Stimulated activated CD8-positive, alpha-beta memory T cell treated with anti-CD3 and anti-CD28 coated beads, Interleukin-12 subunit alpha, Interleukin-12 subunit beta, amount 100 ng/mL, for 24 hours (primary cell): Measurements from ENCODE around the gene SPNS3.

Experiments
- DNase-seq: peaks from one replicate; pipeline ENCODE4 v3.0.0-alpha.2; 2020; ENCODE audit errors: extremely low read depth

The SPNS3 gene

DNA sequence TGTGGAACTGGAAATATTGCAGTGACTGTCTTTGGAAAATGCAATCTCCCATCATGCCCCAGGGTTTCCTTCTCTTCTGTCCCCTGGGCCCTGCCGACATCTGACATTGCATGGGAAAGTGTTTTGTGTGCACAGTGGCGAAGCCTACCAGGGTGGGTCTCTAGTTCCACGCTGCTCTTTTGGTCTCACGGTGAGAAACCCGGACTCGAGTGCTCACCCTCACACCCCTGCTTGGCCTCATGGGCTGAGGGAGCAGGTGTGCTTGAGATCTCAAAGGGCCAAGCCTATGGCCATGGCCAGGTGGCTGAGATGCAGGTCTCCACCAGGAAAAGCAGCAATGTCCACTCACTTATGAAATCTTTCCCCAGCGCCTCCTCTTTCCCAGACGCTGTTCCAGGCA lies 32.0 kb downstream of the SPNS3 start:
- no peak for DNase-seq

DNA sequence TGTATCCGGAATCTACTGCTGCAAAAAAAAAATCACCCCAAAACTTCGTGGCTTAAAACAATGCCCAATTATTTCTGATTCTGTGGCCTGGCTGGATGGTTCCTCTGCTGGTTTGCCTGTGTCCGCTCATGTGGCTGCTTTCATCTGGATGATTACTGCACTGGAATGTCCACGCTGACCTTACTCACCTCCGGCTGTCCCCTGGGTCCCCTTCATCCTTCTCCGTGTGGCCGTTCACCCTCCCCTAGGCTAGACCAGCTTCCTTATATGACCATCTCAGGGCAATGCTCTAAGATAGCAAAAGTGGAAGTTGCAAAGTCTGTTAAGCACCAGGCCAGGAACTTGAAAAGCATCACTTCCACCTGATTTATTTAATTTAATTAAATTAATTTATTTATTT lies 33.5 kb downstream of the SPNS3 start:
- DNase-seq: no peak

DNA sequence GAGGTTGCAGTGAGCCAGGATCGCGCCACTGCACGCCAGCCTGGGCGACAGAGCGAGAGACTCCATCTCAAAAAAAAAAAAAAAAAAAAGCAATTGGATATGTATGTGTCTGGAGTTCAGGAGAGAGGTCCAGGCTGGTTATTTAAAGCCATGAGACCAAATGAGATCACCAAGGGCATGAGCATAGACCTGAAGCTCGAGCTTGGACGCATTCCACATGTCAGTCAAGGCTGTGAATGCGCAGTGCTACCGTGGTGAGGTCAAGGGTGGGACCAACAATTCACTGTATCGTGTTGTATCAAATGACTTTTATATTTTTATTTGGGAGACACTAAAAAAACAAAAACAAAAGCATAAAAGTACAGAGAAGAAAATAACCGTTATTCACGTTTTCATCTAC lies 35.8 kb downstream of the SPNS3 start:
- no peak for DNase-seq

DNA sequence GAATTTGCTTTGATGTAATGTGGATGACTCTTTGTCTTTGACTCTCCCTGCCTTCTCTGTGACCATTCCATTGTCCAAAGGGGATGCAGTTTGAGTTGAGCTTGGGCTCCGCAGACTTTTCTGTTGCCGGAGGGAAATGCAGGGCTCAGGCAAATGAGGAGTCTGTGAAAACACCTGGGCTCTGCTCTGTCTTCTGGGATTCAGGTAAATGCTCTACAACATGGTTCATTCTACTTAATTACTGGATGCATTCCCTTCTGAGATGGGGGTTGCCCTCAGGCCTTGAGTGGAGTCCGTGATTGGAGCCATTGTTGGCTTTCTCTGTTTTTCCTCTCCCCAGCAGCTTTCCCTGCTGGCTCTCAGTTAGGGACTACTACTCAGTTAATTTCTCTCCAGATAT lies 38.5 kb downstream of the SPNS3 start:
- DNase-seq: no peak

DNA sequence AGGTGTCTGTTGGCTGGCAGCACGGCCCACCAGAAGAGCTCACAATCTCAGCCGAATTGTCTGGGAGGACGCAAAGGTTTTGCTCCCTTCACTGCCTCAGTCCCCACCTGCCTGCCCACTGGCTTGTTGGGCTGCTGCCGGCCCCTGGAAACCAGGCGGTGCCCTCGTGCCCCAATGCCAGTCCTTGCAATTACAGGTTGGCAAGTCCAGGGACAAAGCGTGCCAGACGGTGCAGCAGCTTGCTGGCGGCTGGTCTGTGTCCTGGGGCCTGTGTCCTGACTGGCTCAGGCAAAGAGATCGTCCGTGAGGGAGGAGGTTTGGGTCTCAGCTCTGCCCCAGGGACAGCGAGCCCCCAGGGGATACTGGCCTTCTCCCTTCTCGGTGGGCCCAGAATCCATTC lies 40.4 kb downstream of the SPNS3 start:
- DNase-seq: no peak

DNA sequence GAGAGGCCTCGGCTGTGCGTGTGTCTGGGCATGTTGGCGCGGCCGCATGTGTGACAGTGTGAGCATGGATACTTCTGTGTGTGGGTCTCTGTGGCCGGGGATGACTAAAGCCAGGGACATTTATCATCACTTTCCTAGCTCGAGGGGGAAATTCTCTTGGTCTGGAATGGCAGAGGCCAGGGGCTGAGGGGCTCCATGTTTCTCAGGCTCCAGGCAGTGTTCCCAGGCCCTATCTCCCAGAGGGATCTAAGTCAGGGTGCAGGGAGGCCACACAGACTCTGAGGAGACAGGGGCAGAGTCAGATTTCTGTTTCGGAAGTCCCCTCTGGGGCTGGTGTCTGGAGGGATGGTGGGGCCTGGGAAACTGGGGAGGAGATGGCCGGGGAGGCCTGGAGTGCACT lies 41.3 kb downstream of the SPNS3 start:
- DNase-seq: no peak

DNA sequence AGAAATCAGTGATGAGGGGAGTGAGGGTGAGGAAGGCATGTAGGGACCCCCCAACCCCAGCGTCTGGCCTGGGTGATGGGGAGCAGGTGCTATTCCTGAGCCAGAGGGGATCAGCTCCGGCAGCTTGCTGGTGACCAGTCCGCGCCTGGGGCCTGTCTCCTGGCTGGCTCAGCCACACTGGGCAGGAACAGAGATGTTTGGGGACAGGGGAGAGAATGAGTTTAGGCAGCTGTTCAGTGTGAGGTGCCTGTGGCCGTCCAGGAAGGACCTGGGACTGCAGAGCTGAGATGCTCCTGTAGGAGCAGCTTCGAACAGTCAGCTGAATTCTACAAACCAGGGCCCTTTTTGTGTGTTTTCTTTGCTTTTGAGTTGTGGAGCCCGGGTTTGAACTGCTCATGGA lies 41.7 kb downstream of the SPNS3 start:
- no peak for DNase-seq

DNA sequence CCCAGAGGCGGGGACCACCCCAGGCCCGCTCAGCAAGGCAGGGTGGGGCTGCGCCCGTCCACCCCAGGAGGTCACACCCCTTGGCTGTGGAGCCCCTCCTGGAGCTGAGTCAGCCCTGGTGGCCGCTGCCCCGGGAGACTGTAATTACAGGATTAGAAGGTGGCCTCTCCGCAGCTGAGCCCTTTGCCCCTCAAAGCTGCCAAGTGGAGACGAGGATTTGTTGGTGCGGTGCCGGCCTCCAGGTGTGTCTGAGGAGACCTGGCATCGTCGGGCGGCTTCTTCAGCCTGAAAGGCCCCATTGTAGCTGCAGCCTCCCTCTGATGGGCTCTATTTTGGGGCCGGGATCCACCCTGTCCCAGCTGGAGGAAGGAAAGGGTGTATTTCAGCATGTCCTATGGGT lies 42.3 kb downstream of the SPNS3 start:
- DNase-seq: no peak

DNA sequence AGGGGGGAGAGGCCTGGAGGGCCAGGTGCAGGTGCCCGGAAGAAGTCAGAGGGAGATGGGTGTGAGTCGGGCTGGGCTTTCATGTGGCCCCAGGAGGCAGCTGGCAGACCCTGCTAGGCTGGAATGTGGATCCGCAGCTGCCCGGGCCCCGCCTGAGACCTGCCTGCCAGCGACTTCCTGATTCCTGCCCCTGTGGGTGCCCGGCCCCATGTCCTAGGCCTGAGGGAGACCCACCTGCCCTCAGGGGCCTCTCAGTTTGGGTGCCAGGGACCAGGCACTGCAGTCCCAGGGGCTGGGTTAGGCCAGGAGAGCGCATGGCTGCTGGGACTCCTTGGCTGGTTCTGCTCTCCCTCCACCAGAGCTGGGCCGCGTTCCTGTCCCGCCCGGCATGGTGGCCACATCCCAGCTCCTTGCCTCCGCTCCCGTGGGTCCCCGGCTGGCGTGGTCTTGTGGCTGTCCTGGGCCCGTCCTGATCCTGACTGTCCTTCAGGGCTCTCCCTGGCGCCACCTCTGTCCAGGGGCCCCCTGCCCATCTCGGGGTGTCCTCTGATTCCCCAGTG lies 42.9 kb downstream of the SPNS3 start:
- no peak for DNase-seq

DNA sequence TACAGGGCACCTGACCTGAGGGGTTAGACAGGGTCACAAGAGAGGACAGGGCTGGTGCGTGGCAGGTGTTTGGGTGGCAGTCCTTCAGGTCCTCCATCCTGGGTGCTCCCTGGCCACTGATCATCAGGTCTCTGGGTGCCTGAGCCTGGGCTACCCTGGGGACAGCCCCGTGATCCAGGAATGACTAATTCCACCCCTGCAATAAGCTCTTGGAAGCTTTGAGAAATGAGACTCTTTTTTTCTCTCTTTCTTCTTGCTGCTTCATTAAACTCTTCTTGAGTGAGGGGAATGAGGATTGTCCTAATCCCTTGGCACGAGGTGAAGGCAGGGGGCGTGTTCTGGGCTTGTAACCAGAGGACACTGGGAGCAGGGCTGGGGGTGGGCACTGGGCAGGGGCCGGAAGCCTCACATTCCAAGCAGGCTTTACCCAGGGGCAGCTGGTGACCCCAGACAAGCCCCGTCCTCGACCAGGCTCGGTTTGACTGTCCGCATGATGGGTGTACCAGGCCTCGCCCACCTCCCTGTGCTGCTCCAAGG lies 43.6 kb downstream of the SPNS3 start:
- no peak for DNase-seq

DNA sequence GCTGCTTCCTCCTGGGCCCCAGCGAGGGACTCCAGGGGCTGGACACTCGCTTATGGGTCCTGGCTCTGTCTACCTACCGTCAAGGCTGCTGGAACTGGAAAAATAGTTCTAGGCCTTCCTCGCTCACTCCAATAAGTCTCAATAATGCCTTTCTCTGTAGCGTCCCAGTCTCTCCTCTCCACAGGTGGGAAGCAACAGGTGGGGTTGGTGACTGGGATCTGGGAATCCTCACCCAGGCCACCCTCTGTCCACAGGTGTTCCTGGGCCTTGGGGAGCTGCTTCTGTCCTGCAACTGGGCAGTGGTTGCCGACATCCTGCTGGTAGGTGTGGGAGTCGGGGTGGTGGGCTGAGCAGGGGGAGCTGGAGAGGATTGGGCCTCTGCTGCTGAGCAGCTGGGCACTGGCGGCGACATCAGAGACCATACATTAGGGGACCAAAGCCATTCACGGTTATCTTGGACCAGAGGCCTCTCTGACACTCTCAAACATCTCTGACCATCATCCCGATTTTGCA lies 44.6 kb downstream of the SPNS3 start:
- DNase-seq: no peak

DNA sequence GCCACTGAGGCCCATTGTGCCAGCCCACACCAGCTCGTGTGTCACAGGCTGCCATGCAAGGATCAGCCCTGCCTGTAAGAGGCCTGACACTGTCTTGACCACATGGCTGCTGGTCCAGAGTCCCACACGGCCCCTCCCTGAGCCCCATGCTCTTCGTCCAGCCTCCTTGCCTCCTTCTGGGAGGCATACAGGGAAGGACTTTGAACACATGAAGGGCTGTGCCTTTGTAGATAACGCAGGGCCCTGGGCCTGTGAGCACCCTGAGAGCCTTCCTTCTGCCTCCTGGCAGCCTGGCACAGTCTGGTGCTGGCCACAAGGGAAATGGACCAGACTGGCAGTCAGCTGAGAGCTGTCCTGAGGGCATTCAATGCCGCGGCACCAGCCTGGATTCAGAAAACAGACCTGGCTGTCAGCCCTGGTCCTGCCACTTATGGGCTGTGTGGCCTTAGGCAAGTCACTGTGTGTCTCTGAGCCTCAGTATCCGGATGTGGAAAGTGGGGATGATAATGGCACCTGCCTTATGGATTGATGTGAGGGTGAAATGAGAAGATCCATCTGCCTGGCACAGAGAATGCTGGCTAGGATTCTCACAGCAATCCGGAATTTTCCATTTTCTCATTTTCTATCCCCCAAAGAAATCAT lies 45.7 kb downstream of the SPNS3 start:
- no peak for DNase-seq

DNA sequence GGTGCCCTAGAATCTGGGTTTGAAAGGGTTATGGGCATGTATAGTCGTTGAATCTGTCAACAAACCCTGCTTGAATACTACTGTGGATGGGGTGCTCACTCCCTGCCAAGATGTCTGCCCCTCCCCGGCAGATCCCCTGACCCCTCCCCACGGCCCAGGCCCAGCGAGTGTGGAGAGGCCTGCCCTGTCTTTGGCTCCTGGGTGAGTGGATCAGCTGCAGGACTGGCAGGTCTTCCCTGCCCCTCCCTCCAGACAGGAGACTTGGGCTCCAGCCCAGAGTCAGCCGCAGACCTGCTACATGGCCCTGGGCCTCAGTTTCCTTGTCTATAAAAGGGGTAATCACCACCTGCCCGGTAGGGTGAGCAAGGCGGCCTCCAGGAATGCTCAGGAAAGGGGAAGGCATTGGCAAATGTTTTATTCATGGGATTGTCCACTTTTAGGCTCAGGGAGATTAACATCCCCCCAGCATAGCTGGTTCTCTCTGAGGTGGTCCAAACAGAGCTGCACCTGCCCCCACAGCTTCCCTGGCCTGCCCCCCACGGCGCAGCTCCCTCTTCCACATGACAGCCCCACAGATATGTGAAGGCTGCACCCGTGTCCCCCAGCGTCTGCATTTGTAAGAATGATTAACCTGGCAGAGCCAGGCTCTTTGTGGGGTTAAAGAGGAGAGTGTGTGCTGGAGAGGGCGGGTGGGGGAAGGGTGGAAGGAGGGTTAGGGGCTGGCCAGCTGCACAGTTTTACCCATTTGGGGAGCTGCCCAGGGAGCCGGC lies 46.4 kb downstream of the SPNS3 start:
- no peak for DNase-seq

DNA sequence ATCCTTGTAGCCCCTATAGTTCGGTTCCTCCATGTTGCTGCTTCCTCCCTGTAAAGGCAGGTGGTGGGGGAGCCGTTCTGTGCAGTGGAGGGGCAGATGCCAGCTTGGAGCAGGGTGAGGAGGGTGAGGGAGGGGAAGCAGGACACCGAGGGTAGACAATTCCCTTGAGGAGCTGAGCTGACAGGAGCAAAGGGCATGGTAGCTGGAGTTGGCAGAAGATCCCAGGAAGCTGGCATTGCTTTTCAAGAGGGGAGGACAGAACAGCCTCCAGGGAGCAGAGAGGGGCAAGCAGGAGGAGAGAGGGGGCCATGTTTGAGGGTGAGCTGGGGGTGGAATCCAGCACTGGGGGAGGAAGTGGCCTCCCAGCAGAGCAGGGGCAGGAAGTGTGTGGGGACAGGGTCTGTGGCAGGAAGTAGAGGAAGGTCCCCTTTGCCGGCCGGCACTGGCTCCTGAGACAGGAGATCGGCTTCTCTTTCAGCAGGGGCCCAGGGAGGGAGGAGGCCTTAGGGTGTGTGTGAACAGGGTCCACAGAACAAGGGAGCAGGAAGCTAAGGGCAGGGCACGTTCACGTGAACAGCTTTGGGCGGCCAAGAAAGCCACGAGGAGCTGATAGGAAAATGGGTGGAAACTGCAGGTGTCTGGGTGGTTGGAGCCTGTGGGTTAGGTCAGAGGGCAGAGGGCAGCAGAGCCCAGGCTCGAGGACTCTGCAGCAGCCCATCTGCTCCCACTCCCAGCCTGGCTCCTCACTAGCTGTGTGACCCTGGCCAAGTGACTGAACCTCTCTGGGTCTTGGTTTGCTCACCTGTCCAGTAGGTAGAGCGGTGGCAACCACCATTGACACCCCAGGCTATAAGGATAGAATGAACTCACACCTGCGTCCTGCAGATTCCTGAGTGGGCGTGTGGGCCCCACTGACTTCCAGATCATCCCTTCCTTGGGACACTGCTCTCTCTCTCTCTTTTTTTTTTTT lies 47.5 kb downstream of the SPNS3 start:
- peak; percentile 19 for DNase-seq

DNA sequence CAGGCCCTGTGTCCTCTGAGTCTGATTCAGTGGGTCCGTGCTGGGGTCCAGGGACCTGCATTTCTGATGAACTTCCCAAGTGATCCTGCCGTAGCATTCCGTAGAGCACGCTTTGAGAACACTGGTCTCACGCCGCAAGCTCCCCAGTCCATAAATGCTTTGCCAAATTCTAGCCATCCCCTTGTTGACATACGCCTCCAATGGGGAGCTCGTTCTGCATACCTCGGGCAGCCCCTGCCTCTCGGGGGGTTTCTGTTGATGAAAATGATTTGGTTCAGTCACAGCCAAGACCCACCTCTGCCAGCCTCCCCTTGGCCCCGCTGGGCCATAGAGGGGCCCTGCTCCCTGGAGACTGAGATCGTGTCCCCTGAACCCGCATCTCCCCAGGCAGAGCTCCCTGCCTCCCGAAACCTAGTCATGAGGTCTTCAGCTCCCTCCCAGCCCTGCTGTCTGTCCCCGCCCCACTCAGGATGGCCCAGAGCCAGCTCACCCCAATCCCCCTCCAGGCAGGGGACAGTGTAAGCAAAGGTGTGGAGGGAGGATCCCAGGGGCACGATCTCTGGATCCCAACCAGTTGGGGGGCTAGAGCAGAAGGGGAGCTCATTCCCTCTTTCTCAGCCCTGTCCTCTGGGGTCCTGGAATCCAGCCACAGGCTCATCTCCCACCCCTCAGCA lies 48.7 kb downstream of the SPNS3 start:
- DNase-seq: no peak

DNA sequence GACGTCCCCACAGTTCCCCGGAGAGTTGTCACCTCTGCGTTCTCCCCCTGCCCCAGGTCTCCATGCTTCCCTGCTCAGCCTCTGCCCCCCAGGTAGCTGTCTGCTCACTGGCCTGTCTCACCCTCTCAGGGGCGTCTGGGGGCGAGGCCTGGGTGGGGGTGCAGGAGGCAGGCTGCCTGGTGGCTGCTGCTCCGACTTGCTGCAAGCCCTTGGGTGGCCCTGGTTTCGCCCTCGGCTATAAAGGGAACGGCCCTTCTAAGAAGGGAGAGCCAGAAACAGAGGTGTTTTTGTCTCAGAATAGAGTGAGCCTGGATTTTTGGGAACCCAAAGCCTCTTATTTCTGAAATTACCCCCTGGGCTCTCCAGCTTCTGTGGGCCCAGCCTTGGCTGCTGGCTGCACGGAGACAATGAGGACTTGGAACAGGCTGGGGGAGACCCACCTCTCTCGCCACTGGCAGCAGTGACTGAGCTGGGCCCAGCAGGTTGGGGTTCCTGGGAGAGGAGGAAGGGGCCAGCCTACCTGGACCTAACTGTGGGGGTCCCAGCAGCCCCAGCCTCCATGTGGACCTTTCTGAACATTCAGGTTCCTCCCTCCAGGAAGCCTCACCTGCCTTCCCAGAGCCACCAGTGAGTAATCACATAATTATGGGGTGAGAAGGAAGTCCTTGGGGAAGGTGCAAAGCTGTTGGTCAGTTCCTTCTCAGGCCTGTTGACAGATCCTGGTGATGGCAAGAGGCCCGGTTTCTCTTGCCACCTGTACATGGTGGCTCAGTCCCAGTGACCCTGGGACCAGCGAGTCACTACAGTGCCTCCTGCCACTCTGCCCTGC lies 49.5 kb downstream of the SPNS3 start:
- no peak for DNase-seq

DNA sequence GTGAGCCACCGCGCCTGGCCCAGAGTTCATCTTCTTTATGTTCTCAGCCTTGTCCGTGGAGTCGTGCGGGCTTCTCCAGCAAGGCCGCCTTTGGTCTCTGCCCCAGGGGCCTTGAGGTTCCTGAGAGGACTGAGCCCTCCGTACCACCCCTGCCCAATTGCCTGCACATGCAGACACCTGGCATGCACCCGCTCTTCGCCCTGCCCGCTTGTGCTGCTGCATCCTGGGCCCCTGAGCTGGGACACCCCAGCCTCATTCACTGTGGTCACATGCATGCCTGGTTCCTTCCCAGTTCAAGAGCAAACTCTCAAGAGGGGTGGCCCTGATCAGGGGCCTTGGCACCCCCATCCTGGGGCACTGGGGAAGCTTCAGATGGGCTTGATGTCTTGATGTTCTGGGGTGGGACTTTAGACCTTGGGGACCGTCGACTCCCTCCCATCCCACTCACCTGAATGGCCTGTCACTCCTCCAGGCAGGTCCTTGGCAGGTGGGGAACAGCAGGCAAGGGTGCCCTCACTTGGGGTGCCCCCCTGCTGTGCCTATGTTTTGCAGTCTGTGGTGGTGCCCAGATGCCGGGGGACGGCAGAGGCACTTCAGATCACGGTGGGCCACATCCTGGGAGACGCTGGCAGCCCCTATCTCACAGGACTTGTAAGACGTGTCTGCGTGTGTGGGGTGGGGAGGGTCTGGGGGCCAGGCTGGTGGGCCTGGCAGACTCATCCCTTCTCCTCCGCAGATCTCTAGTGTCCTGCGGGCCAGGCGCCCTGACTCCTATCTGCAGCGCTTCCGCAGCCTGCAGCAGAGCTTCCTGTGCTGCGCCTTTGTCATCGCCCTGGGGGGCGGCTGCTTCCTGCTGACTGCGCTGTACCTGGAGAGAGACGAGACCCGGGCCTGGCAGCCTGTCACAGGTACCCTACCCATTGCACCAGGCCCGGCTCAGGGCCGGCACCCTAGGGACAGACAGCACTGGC lies 52.2 kb downstream of the SPNS3 start:
- DNase-seq: no peak

DNA sequence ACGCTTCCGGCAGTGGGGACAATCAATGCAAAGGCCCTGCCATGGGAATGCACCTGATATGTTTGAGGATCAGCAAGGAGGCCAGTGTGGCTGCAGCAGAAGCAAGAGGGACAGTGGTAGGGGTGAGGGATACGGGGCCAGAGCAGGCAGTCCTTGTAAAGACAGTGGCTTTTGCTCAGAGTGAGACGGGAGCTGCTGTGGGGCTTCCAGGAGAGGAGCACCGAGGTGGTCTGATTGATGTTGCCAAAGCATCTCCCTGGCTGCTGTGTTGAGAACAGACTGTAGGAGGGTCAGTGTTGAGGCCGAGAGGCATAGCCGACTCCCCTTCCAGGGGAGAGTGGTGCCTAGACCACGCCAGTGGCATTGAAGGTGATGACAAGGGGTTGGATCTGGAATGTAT lies 53.6 kb downstream of the SPNS3 start:
- DNase-seq: no peak
